ENCODE data around the gene CIDEA. TPM values are rescaled to one million over a fixed set of nuclear protein-coding genes. Genes with fewer than 3 reads are reported as not detected.

Gene CIDEA
- total RNA-seq, 1 experiment from 2014 or later: 0.50 TPM

GRCh38 chr18:12290086-12290485, 35.9 kb downstream of the CIDEA start (continued):
- no peak for TF ChIP-seq CREB1 (CRISPR knock-in tag; IDR thresholded peaks at IDR 0.05)
- no peak for TF ChIP-seq NR1H2 (CRISPR knock-in tag; IDR thresholded peaks at IDR 0.05)

GRCh38 chr18:12291161-12291560, 37.0 kb downstream of the CIDEA start:
- Mint-ChIP-seq H3K4me3 (no peak overlapping the region), H3K36me3 (no peaks in the 10 kb centered on the region), H3K4me1 (peaks cover 29% of the 10 kb centered on the region), H3K27me3 (ENCODE audit: low read depth) (peaks cover 22% of the 10 kb centered on the region), H3K9me3 (no peaks in the 10 kb centered on the region), H3K27ac (no peak overlapping the region)
- ChIA-PET CTCF (interaction anchor here (0.8 kb wide), 1 partner anchor 37 kb away, joined by 3 read pairs; no protein-coding TSS in a partner anchor), POLR2A (no interaction called here)
- no peak for DNase-seq (ENCODE audit: low spot score)
- no peak for ATAC-seq
- TF ChIP-seq ZNF512 (CRISPR knock-in tag; IDR thresholded peaks at IDR 0.05; ENCODE audit: borderline replicate concordance) (no peak), ZNF263 (CRISPR knock-in tag; IDR thresholded peaks at IDR 0.05; ENCODE audit: low read depth) (no peak), SMAD4 (CRISPR knock-in tag; IDR thresholded peaks at IDR 0.05) (no peak), FOXP4 (CRISPR knock-in tag; IDR thresholded peaks at IDR 0.05) (no peak), ZBTB43 (CRISPR knock-in tag; IDR thresholded peaks at IDR 0.05) (no peak), ZNF671 (CRISPR knock-in tag; IDR thresholded peaks at IDR 0.05) (no peak), FOXJ3 (CRISPR knock-in tag; IDR thresholded peaks at IDR 0.05; ENCODE audit: borderline replicate concordance) (no peak), FOXP1 (CRISPR knock-in tag; IDR thresholded peaks at IDR 0.05; ENCODE audit: borderline replicate concordance) (no peak), TP53 (CRISPR knock-in tag; IDR thresholded peaks at IDR 0.05) (no peak), ARID4B (CRISPR knock-in tag; IDR thresholded peaks at IDR 0.05; ENCODE audit: borderline replicate concordance) (no peak), CREM (CRISPR knock-in tag; IDR thresholded peaks at IDR 0.05) (no peak), HMGA2 (CRISPR knock-in tag; IDR thresholded peaks at IDR 0.05) (no peak), IRF1 (CRISPR knock-in tag; IDR thresholded peaks at IDR 0.05) (no peak), CBFB (CRISPR knock-in tag; IDR thresholded peaks at IDR 0.05; ENCODE audit: low read depth) (no peak), ZBTB21 (CRISPR knock-in tag; IDR thresholded peaks at IDR 0.05; ENCODE audit: borderline replicate concordance) (no peak), AR (CRISPR knock-in tag; IDR thresholded peaks at IDR 0.05) (no peak), MLX (CRISPR knock-in tag; IDR thresholded peaks at IDR 0.05) (no peak), GABPB1 (CRISPR knock-in tag; IDR thresholded peaks at IDR 0.05) (no peak), EMX1 (CRISPR knock-in tag; IDR thresholded peaks at IDR 0.05) (no peak)
